ENCODE measurements around the gene DPCD. TPM values are rescaled to one million over a fixed set of nuclear protein-coding genes. Genes with fewer than 3 reads are reported as not detected.

The DPCD gene
- total and polyA plus RNA-seq, 2 of the 8 experiments (the other 6 are each of a cell fraction or from before 2014, with no cell fraction given), result 21.2 to 31.4 TPM

- Histone ChIP-seq H4K20me1 (replicated peaks in 1 of 2; ENCODE audit: control insufficient read depth in 1 of 2, insufficient read depth in 2 of 2, low read length in 2 of 2) (no peaks in the 10 kb centered on the region), H2BK12ac (ENCODE audit: low read depth, low read length) (peak overlapping the region; percentile 80; the same call in 1 of the 2 replicates), H4K5ac (ENCODE audit: insufficient read length, low read depth, low read length) (no peak overlapping the region), H3K4me3 (ENCODE audit: extremely low read depth in 1 of 4, insufficient read depth in 2 of 4, low read depth in 3 of 4, low read length in 4 of 4) (no peak overlapping the region), H3K9ac (replicated peaks in 1 of 4; ENCODE audit: extremely low read depth in 1 of 4, low read depth in 3 of 4, low read length in 3 of 4) (no peak overlapping the region), H2AK5ac (ENCODE audit: low read depth, low read length) (no peak overlapping the region), H3K4me1 (replicated peaks in 1 of 4; ENCODE audit: control insufficient read depth in 3 of 4, insufficient read depth in 4 of 4, low read length in 3 of 4) (peaks cover 16 to 31% (median 24%) of the 10 kb centered on the region in 4 experiments), H3K4me2 (ENCODE audit: insufficient read depth in 1 of 2, low read depth in 2 of 2, low read length in 2 of 2) (no peak overlapping the region), H3K79me1 (ENCODE audit: low read depth, low read length) (no peaks in the 10 kb centered on the region; the same call in 1 of the 2 replicates), H3K4ac (replicated peaks; ENCODE audit: insufficient read length, low read depth, low read length) (no peak overlapping the region), H2AFZ (ENCODE audit: low read length) (no peak overlapping the region), H3K9me3 (ENCODE audit: insufficient read depth in 2 of 2, low read depth in 1 of 2, low read length in 1 of 2) (no peaks in the 10 kb centered on the region), H2BK15ac (ENCODE audit: low read length) (peak overlapping the region; percentile 85; the same call in 1 of the 2 replicates), H3K56ac (replicated peaks; ENCODE audit: insufficient read length, low read depth, low read length) (no peak overlapping the region), H3K36me3 (ENCODE audit: control insufficient read depth in 2 of 4, insufficient read depth in 4 of 4, low read length in 3 of 4) (no peaks in the 10 kb centered on the region), H3K14ac (ENCODE audit: insufficient read length) (no peak overlapping the region), H4K91ac (replicated peaks; ENCODE audit: insufficient read length, low read length) (no peak overlapping the region), H2BK20ac (ENCODE audit: low read length) (peak overlapping the region; percentile 43), H3K18ac (ENCODE audit: extremely low read depth, low read length) (peak overlapping the region; percentile 95; the same call in 1 of the 2 replicates), H2BK120ac (replicated peaks; ENCODE audit: low read depth, low read length) (no peak overlapping the region), H3K27me3 (replicated peaks in 1 of 4; ENCODE audit: control insufficient read depth in 3 of 4, extremely low read depth in 1 of 4, insufficient read depth in 3 of 4, low read length in 3 of 4) (no peaks in the 10 kb centered on the region), H2BK5ac (ENCODE audit: low read depth, low read length) (peak overlapping the region; percentile 62; the same call in 1 of the 2 replicates), H3K79me2 (ENCODE audit: control insufficient read depth in 1 of 2, insufficient read depth in 2 of 2, low read length in 2 of 2) (no peaks in the 10 kb centered on the region), H3K23me2 (ENCODE audit: low read depth, low read length) (no peaks in the 10 kb centered on the region), H4K8ac (ENCODE audit: extremely low read depth, insufficient read depth, low read length) (no peak overlapping the region), H3K27ac (ENCODE audit: low read depth, low read length) (no peak overlapping the region; the same call in 1 of the 2 replicates), H3K23ac (ENCODE audit: insufficient read length) (no peak overlapping the region)
- 92% methylated on average over 1 of the region's 1 CpG; no CpG with 5 or more reads in 1 of the 2 experiments for WGBS, 2 experiments (ENCODE audit: extremely low coverage in 1 of 2, insufficient coverage in 1 of 2, insufficient read length in 1 of 2, insufficient replicate concordance in 2 of 2, low coverage in 1 of 2, low lambda C conversion rate in 2 of 2, missing lambda C conversion rate in 1 of 2)
- ChIA-PET POLR2A (ENCODE audit: partially characterized antibody) (interaction anchor here (0.8 to 1.8 kb wide), 2 partner anchors 9 to 173 kb away, joined by 3 to 4 read pairs; partner anchors contain the start of gene OGA), CTCF (ENCODE audit: partially characterized antibody) (interaction anchor here (1.3 to 1.8 kb wide), 3 partner anchors 28 to 135 kb away, joined by 3 to 4 read pairs (median 3); no protein-coding TSS in a partner anchor)
- FAIRE-seq, result no peak
- DNase-seq (ENCODE audit: low read depth in 1 of 2, low spot score in 2 of 2), result no peak
- TF ChIP-seq CHD1 (IDR thresholded peaks at IDR 0.05; ENCODE audit: low read depth, low read length) (no peak), CEBPB (IDR thresholded peaks at IDR 0.05; ENCODE audit: low read depth, low read length) (no peak), HDAC6 (IDR thresholded peaks at IDR 0.05; ENCODE audit: low read depth, low read length) (no peak), FOSL1 (IDR thresholded peaks at IDR 0.05; ENCODE audit: insufficient read depth, low read depth, low read length) (no peak), EZH2 (IDR thresholded peaks at IDR 0.05; ENCODE audit: low read depth, low read length, severe bottlenecking) (no peak), TCF12 (IDR thresholded peaks at IDR 0.05; ENCODE audit: low read depth, low read length) (no peak), KDM5A (IDR thresholded peaks at IDR 0.05; ENCODE audit: low read length) (no peak), NANOG (IDR thresholded peaks at IDR 0.05; ENCODE audit: insufficient read depth, low read depth, low read length, poor library complexity, severe bottlenecking) (no peak), SAP30 (IDR thresholded peaks at IDR 0.05; ENCODE audit: insufficient read depth, insufficient replicate concordance, low read length) (no peak), SP4 (IDR thresholded peaks at IDR 0.05; ENCODE audit: low read length) (no peak), POLR2AphosphoS5 (IDR thresholded peaks at IDR 0.05; ENCODE audit: low read depth, low read length) (no peak), MAX (IDR thresholded peaks at IDR 0.05) (no peak), JUND (IDR thresholded peaks at IDR 0.05; ENCODE audit: low read length) (no peak)
Measured at GRCh38 chr10:101645659-101646058, 57.5 kb downstream of the DPCD start.

Measured in H1 (cell line).